GM19240 (cell line): ENCODE data around the gene PIGC.

ENCODE experiments used
- DNase-seq: peaks from one replicate; pipeline ENCODE4 v3.0.0; 2011; ENCODE audit warnings: low spot score; ENCODE audit not compliant: insufficient read length

PIGC gene

GRCh38 chr1:172443666-172444453, at the start of gene PIGC:
Gene PIGC (minus strand): TSS chr1:172444069. CDS start chr1:172442622, 1,447 bp downstream.
- peak; percentile 89 for DNase-seq

GRCh38 chr1:172492421-172492820, 48.6 kb upstream of the PIGC start:
- no peak for DNase-seq

- DNase-seq = no peak
These were observed 46.0 kb upstream of the PIGC start for GRCh38 chr1:172489847-172490246.

GRCh38 chr1:172488393-172488792, 44.5 kb upstream of the PIGC start:
- DNase-seq = no peak

GRCh38 chr1:172487550-172487949, 43.7 kb upstream of the PIGC start:
- DNase-seq = no peak

- DNase-seq = no peak
These were observed 43.1 kb upstream of the PIGC start for GRCh38 chr1:172486805-172487454.

- DNase-seq = no peak
These were observed 41.8 kb upstream of the PIGC start for GRCh38 chr1:172485626-172486025.

- DNase-seq = no peak
These were observed 40.4 kb upstream of the PIGC start for GRCh38 chr1:172484252-172484651.

- no peak for DNase-seq
These were observed 39.6 kb upstream of the PIGC start for GRCh38 chr1:172483448-172483847.

- DNase-seq = no peak
These were observed 38.2 kb upstream of the PIGC start for GRCh38 chr1:172482044-172482443.

- no peak for DNase-seq
These were observed 36.6 kb upstream of the PIGC start for GRCh38 chr1:172480431-172480830.

- DNase-seq = no peak
These were observed 34.6 kb upstream of the PIGC start for GRCh38 chr1:172478485-172478884.

GRCh38 chr1:172477741-172478140, 33.9 kb upstream of the PIGC start:
- DNase-seq = no peak

GRCh38 chr1:172477216-172477615, 33.3 kb upstream of the PIGC start:
- DNase-seq = no peak

- DNase-seq = no peak
These were observed 32.4 kb upstream of the PIGC start for GRCh38 chr1:172476218-172476811.

GRCh38 chr1:172473842-172474241, 30.0 kb upstream of the PIGC start:
- no peak for DNase-seq

GRCh38 chr1:172473302-172473701, 29.4 kb upstream of the PIGC start:
- no peak for DNase-seq

GRCh38 chr1:172472495-172472894, 28.6 kb upstream of the PIGC start:
- DNase-seq = no peak

GRCh38 chr1:172471666-172472065, 27.8 kb upstream of the PIGC start:
- no peak for DNase-seq

- DNase-seq = no peak
These were observed 26.3 kb upstream of the PIGC start for GRCh38 chr1:172470149-172470548.

GRCh38 chr1:172469717-172470116, 25.8 kb upstream of the PIGC start:
- DNase-seq = no peak

- no peak for DNase-seq
These were observed 24.4 kb upstream of the PIGC start for GRCh38 chr1:172468296-172468695.

GRCh38 chr1:172467446-172467845, 23.6 kb upstream of the PIGC start:
- DNase-seq = no peak
